22Rv1 (cell line): ENCODE results near the gene TGFB2.

ENCODE experiments used
- H3K27ac ChIP-seq: fragments of 450-650 bp; 2 replicates; pipeline ENCODE4 v1.5.1; 2017
- CTCF ChIP-seq: fragments of 450-650 bp; IDR thresholded peaks from 2 replicates; pipeline ENCODE4 v1.5.1; 2017; ENCODE audit warnings: mild to moderate bottlenecking
- ZFX ChIP-seq: fragments of 450-650 bp; IDR thresholded peaks from 2 replicates; pipeline ENCODE4 v1.6.1; 2017; ENCODE audit warnings: antibody characterized with exemption, borderline replicate concordance

Gene TGFB2

GRCh38 chr1:218380125-218380977 lies 35.2 kb downstream of the TGFB2 start:
- no peak overlapping the region for H3K27ac ChIP-seq
- no peak for TF ChIP-seq ZFX
- no peak for TF ChIP-seq CTCF

- no peak overlapping the region for H3K27ac ChIP-seq
- TF ChIP-seq CTCF (no peak), ZFX (no peak)
These were observed 37.1 kb downstream of the TGFB2 start for GRCh38 chr1:218382261-218382660.

GRCh38 chr1:218383051-218383450 lies 37.9 kb downstream of the TGFB2 start:
- H3K27ac ChIP-seq, result no peak overlapping the region
- TF ChIP-seq ZFX (no peak), CTCF (no peak)

GRCh38 chr1:218383681-218384080 lies 38.5 kb downstream of the TGFB2 start:
- no peak overlapping the region for H3K27ac ChIP-seq

GRCh38 chr1:218384581-218384993 lies 39.5 kb downstream of the TGFB2 start:
- H3K27ac ChIP-seq, result no peak overlapping the region
- TF ChIP-seq CTCF (no peak), ZFX (no peak)

More at GRCh38 chr1:218383681-218384080, 38.5 kb downstream of the TGFB2 start:
- TF ChIP-seq CTCF (no peak), ZFX (no peak)

GRCh38 chr1:218388591-218388990 lies 43.5 kb downstream of the TGFB2 start:
- H3K27ac ChIP-seq, result no peak overlapping the region
- TF ChIP-seq ZFX (no peak), CTCF (no peak)

GRCh38 chr1:218390618-218391017 lies 45.5 kb downstream of the TGFB2 start:
- H3K27ac ChIP-seq, result no peak overlapping the region
- no peak for TF ChIP-seq CTCF
- TF ChIP-seq ZFX, result no peak
